GM12874 (cell line): ENCODE measurements around the gene AFF3.

Experiments
- TF ChIP-seq, protein P1 (sequence below): IDR thresholded peaks from 2 replicates; pipeline ENCODE4 v1.5.1; 2011; ENCODE audit warnings: low read depth, mild to moderate bottlenecking, control low read depth, low read length, moderate library complexity; ENCODE audit not compliant: insufficient read depth

The AFF3 gene

DNA sequence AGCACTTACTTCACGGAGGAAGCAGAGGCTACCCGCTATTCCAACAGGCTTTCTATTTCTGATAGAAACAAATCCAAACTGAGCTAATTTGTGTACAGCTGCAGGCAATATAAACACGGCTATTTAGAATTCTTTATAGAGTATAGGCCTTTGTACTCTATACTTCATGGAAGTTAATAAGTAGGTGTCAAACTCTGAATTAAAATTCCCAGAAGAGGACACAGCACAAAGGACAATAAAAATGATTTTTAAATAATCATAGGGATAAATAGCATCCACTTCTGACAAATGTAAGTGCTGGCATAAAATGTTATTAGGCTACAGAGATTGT lies 261.5 kb downstream of the AFF3 start:
- TF ChIP-seq, protein P1, sequence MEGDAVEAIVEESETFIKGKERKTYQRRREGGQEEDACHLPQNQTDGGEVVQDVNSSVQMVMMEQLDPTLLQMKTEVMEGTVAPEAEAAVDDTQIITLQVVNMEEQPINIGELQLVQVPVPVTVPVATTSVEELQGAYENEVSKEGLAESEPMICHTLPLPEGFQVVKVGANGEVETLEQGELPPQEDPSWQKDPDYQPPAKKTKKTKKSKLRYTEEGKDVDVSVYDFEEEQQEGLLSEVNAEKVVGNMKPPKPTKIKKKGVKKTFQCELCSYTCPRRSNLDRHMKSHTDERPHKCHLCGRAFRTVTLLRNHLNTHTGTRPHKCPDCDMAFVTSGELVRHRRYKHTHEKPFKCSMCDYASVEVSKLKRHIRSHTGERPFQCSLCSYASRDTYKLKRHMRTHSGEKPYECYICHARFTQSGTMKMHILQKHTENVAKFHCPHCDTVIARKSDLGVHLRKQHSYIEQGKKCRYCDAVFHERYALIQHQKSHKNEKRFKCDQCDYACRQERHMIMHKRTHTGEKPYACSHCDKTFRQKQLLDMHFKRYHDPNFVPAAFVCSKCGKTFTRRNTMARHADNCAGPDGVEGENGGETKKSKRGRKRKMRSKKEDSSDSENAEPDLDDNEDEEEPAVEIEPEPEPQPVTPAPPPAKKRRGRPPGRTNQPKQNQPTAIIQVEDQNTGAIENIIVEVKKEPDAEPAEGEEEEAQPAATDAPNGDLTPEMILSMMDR = no peak

DNA sequence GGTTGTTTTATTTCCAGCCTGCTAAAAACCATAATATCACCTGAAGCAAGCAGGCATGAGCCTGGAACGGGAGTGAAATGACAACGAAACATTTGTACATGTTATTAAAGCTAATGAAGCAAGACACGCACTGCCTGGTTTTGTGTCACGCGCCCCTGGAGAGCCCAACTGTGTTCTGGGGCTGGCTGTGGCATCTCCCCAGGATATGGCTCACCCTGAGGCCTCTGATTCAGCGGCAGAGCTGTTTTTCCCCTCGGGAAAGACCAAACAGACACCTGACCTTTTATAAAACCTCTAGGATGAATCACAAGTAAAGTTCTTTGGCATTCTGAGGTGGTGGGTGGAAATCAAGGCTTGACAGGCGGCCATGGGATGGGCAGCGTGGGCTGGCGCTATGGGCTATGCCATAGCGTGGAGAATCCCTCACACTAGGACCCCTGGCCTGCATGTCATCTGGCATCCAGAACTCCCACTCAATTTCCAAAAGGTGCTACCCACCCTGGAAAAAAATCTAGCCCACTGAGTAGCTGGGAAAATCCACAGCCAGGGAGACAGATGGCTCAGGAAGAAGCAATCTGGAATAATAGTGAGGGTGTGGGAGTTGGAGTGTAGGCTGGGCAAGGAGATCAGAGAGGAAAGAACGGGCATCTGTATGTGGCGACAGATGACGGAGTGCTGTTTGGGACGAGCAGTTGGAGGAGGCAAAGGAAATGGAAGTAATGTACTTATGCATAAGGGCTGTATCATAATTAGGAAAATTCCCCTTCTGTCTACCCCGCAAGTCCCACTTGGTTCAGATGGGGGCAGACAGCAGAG lies 262.0 kb downstream of the AFF3 start:
- TF ChIP-seq, protein P1 = no peak

DNA sequence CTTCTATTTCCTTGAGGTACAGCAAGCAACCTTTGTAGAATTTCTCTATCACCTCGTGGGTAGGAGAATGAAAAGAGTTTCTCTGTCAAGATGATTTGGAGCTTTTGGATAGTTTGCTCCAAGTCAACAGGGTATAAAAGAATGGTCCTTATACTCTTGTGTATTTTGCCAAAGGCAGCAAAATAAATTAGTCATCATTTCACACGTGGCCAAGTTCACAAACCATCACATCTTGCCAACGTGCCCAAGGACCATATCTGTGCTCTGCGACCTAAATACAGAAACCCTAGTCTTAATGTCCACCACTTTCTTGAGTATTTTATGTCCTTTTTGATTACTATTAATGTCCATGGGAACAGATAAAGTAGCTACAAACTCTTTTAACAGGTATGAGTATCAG lies 262.9 kb downstream of the AFF3 start:
- TF ChIP-seq, protein P1 = no peak

DNA sequence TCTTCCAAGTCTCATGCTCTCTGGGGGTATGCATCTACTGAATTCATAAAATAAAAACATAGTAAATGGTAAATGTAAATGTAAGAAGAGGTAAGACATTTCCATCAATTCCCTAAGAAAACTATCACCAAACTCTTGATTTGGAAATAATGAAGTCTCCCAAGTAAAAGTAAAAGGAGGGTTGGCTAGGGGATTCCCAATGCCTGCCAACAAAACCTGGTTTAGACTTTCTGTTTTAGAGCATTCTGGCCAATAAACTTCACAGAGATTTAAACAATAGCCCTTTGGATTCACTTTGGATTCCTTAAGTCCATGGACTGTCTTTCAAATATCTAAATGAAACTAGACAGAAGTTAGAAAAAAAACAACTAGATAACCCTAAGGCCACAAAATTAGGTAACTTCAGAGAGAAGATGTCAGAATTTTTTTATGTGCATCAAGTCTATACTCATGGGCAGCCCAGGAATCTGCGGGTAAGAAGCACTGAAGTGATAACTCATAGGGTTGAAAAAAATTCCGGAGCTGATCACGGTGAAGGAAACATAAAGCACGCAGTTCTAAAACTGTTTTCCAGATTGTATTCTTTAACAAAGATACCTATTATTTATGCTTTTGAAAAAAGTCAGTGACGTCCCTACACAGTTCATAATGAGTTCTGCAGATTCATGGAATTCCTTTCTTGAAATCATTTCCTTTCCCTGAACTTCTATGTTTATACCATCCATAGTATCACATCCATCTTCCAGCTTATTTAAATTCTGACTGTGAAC lies 263.6 kb downstream of the AFF3 start:
- TF ChIP-seq, protein P1 = no peak

DNA sequence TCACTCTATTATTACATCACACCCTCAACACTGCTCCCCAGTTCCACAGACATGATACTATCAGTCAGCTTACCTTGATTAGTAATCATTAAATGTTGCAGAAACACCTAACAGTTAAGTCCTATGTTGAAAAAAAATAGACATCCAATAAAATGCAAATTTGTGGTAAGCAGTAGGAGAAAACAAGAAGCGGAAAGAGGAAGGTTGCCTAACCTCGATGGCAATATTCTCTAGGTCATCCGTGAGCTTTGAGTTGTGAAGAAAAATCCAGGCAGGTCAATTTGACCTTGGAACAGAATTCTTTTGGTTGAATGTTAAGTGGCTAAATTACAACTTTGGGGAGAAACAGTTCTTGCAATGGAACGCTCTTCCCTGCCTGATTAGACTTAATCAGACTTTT lies 264.4 kb downstream of the AFF3 start:
- TF ChIP-seq, protein P1 = no peak

DNA sequence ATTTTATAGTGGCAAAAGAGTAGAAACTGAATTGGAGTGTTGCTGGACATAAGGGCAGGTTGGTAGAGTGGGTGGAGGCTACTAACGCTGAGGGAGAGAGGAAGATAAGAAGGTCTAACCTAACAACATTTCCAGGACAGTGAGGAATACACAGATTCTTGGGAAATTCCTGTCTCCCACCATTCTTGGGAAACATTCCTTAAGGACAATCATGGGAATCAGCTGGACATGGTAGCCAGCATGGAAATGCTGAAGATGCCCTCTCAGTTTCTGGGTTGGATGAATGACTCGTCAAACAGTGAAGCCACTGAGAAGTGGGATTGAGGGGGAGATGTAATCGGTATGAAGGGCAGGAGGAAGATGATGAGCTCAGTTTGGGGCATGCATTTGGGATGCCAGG lies 265.4 kb downstream of the AFF3 start:
- TF ChIP-seq, protein P1 = no peak

DNA sequence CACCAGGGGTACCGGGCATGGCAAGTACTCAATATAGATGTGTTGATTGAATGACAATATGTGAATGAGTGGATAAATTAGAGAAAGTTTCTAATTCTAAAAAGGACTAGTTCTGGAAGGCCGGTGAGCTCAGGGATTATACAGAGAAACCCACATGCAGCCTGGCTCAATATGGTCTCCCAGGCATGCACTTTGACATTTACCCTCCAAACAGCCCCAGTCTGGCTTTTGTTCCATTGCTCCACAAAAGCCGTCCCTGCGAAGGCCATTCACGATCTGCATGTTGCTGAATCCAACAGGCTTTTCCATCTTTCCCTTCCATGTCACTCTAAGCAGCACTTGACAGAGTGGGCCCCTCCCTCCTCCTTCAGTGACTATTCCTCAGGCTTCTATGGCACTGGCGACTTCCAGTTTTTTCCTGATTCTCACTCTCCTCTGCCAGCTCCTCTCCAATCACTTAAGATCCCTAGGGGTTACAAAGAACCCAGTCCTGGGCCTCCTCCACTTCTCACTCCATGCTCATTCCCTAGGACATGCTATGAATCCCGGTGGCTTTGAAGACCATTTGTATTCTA lies 266.7 kb downstream of the AFF3 start:
- TF ChIP-seq, protein P1 = no peak
